ENCODE results near the gene SLC6A17.

Gene SLC6A17

DNA sequence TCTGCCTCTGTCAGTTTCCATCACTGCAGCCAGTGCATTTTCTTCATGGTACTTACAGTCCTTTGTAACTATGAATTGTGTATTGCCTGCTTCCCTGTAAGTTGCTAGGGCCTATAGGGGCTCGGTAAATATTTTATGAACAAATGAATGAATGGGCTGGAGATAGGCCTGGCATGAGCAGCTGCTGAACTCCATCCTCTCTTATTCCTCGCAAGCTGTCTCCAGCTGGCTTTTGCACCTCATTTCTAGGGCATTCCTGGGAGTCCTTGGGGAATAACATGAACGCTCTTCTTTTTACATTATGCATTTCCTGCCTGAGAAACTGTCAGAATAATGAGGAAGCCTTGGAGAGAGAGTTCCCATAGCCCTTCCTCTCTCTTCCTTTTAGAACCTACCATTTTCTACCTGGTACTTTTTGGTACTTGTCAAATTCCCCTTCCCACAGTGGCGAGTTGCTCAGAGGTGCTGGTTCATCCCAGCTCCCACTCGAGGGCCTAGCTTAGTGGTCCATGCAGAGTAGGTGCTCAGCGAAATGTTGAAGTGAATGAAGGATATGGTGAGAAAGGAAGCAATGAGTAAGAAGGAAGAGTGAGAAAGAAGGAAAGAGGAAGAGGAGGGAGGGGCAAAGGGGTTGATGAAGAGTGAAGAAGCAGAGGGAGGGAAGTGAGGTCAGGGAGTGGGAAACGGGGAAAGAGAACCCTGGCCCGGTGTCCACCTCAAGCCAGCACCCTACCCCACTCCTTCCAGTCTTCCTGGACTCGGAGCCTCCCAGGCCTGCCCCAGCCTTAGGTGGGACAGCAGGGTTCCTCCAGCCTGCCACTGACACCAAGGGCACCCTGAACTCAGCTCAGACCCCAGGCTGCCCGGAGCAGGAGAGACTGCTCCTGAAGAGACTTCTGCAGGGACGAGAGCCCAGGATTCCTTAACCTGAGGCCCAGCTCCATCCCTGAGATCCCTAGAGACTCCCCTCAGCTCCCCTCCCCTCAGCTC, 89.4 kb downstream of the SLC6A17 start:
- no peak for DNase-seq (ENCODE audit: low read depth in 2 of 3, low spot score in 2 of 3)

DNA sequence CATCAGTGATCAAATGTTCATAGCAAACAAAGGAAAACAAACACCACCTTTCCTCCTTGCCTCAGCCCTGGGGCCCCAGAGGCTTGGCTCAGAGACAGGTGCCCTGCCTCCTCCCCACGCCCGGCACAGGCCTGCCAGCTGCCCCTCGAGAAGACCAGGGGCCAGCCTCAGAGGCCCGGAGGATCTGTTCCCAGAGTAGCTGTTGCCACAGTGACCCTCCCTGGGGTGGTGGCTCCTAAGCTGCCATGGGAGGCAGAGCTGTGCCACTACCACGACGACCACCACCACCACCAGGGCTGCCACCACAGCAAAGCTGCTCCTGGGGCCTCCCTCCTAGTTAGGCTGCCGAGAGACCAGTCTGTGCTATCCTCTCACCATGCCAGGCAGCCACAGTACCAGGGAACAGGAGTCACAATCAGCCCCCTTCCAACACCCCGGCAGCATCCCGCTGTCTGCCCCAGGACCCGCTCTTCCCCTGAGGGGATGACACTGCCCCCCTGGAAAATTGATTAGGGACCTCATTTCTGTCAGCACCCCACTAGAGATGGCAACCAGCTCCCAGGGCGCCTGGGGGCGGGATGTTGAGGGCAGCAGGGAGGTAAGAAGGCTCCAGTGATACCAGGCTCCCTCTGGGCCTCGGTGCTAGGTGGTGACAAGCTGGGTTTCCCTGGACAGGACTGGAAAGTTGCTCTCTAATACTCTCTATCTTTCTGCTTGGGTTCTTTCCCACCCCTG, 90.3 kb downstream of the SLC6A17 start:
- no peak for DNase-seq (ENCODE audit: low read depth in 2 of 3, low spot score in 2 of 3)

DNA sequence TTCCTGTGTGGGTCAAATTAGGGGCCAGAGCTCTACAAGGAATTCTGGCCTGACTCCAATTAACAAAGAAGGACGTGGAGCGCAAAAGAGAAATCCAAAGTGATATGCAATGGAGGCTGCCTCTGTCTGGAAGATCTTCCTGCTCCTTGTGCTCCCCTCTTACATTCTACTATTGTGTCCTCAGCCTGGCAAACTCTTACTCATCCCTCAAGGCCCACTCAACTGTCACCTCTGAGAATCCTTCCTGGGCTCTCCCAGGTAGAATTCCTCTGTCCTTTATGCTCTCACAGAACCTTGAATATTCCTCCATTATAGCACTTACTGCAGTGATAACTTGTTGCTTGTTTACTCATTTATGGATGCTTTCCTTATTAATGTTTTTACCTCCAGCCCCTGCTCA, 91.2 kb downstream of the SLC6A17 start:
- no peak for DNase-seq (ENCODE audit: low read depth in 2 of 3, low spot score in 2 of 3)

DNA sequence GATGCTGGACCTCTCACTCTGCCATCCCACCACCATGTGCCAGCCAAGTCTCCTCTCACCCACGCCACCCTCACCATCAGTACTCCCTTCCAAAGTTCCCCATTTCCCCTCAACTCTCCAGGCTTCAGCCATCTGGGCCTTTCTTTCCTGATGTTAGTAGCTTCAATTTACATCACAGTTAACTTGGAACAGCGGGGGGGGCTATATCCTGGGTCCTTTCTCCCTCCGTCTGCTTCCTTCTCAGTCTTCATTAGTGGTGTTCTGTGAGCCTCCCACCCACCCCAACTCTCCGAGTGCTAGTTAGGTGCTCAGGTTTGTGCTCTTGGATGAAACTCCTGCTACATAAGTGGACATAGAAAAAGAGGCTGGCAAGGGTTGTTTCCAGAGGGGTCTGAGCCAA, 91.8 kb downstream of the SLC6A17 start:
- DNase-seq (ENCODE audit: low read depth in 2 of 3, low spot score in 2 of 3): no peak

DNA sequence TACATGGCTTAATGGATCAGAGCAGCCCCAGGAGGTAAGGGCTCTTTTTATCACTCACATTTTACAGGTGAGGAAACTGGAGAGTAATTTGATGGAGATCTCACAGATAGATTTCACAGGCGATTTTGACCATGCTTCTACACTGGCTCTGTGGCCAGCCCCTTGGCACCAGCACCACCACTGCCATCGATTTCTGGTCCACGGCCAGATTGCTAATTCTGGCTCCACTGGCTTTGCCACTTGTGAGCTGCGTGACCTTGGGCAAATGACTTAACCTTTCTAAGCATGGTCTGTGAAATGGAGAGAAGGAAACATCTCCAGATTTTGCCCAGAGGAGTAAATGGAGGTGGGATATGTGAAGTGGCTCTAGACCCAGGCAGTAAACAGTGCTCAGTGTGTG, 92.4 kb downstream of the SLC6A17 start:
- no peak for DNase-seq (ENCODE audit: low read depth in 2 of 3, low spot score in 2 of 3)

DNA sequence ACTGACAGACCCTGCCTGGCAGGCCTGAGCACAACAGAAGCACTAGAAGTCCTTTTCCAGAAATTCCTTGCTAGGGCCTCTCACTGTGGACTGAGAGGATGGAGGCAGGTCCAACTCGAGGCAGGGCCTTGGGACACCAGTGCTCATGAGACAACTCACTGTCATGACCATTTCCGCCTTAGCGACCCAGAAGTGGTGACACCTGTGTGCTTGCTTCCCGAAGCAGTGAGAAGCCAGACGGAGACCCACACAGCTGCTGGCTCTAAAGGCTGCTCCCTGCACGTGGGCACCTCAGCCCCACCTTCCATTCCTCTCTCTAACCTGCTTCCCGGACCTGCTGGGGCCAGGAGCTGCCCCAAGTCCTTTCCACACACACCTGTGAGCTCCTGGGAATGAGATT, 92.9 kb downstream of the SLC6A17 start:
- no peak for DNase-seq (ENCODE audit: low read depth in 2 of 3, low spot score in 2 of 3)

DNA sequence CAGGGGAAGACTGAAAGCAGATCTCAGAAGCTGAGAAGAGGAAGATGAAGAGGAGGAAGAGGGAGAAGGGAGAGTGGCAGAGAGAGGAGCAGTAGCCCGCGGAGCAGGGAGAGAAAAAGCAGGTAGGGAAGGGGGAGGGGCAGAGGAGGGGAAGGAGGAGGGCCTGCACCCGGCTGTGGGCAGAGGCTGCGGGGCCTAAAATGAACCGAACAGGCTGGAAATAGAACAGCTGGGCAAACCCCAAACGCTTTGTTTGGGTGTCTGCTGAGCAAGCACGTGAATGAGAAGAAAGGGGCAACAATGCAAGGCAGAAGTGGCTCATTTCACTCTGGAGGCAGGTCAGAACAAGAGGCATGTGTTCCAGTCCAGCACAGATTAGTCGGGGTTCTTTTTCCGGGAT, 93.3 kb downstream of the SLC6A17 start:
- DNase-seq (ENCODE audit: low read depth in 2 of 3, low spot score in 2 of 3): no peak

DNA sequence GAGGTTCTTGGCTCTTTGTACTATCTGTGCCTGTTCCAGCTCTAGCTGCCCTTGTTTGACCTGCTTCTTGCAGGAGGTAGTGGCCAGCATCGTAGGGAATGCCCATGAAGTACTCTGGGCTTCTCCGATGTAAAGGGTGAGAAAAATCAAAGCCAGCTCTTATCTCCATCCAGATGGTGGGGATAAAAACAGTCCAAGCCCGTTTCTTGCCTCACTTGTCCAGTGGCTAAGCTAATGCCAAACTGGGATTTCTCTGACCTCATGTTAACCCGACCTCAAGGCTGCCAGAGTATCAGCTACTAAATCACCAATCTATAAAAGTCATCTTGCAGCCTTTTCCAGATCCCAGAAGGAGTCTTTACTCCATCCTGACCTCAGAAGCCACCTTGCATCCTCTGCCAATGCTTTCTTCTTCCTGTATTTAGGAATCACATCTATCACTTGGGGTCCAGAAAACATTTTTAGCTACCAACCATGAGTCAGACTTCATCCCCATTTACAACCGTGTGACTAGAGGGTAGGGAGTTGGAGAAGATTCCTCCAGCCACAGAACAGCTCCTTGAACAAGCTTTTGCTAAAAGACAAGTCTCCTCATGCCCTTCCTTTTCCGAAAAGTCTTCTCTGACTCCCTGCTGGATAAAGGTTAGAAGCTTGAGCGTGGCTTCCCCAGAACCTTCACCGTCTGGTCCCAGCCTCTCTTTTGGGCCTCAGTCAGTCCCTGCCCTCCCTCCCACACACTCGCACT, 95.8 kb downstream of the SLC6A17 start:
- no peak for DNase-seq (ENCODE audit: low read depth in 2 of 3, low spot score in 2 of 3)

DNA sequence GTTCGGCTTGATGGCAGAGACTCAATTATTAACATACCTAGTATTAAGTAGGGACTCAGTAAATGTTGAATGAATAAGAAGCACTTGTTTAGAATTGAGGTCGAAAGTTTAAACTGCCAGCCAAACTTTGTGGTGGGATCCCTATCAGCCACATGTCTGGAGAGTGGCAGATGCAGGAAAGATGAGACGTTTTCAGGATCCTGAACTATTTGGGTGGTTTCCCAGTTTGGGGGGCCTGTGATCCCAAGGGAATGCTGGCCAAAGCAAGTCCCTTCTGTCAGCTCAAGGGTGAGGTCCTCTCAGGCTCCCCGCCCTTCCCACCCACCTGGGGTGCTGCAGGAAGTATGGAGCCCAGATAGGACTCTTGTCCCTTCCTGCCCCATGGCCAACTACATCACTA, 98.5 kb downstream of the SLC6A17 start:
- no peak for DNase-seq (ENCODE audit: low read depth in 2 of 3, low spot score in 2 of 3)

DNA sequence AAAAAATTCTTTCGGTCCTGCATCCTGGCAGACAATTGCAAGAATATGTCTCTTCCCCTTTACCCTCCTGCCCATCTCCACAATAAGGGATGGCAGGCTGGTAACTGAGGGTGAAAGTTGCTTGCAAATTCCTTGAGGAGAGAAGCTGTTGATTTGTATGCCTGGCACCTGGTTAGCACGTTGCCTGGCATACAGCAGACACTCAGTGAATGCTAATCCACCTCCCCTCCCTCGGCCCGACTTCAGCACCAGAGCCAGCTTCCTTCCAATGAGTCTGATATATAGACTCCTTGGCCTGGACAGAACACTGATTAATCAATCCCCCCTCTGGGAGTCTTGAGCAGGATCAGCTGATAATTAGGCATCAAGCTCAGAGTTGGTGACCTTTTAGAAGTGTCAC, 99.0 kb downstream of the SLC6A17 start:
- no peak for DNase-seq (ENCODE audit: low read depth in 2 of 3, low spot score in 2 of 3)

DNA sequence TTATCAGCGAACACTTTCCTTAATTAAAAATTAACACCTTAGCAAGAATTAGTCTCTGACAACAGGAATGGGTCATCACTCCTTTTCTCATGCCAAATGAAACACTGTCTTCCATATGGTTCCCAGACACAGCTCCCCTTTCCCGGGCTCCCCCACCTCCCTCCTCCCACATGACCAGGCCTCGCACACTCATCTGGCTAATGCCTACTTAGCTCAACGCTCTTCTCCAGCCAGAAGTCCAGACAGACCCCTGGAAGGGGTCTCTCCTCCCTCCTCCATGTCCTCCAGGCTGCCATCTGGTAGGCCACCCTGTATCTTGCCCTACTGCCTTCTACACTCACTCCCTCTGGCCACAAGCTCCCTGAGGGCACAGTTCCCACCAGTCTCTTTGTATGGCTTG, 99.7 kb downstream of the SLC6A17 start:
- no peak for DNase-seq (ENCODE audit: low read depth in 2 of 3, low spot score in 2 of 3)

DNA sequence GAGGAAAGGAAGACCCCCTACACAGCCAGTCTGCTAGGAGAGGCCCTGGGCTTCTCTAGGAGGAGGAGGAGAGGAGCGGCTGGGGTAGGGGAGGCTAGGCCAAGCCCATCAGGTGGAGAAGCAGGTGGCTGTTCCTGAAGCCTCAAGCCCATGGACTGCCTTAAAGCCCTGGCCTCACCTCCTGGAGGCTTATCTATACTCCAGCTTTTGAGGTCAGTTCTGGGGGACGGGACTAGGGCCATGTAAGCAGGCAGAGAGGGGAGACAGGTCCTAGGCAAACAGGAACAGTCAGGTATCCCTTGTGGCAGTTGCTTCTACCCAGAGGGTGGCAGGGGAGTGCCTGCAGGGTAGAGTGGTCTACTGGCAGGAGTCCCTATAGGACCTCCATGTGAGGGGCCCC, 100.5 kb downstream of the SLC6A17 start:
- DNase-seq (ENCODE audit: low read depth in 2 of 3, low spot score in 2 of 3): no peak

All from activated CD8-positive, alpha-beta memory T cell treated with anti-CD3 and anti-CD28 coated beads for 48 hours (primary cell).